ENCODE measurements around the gene CDK15. TPM values are rescaled to one million over a fixed set of nuclear protein-coding genes. Genes with fewer than 3 reads are reported as not detected.

CDK15 gene
- total and polyA plus RNA-seq, 2 donors (not counting 1 experiment from before 2014, with no cell fraction given): not detected

DNA sequence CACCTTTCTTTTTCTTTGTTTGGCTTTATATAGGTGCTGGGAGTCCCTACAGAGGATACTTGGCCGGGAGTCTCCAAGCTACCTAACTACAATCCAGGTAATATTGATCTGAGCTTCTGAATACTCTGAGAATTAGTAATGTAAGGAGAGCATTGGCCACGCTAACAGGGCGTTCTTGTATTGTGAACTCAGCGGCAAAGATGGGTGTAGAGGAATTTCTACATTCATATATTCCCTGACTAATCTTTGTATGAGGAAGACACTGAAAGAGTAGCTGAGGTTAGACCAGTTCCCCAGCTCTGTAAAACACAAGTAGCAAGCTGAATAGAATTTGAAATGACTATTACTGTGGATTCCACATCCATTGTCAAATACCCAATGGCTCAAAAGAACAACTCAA, 48.5 kb downstream of the CDK15 start:
- H3K79me2 ChIP-seq (ENCODE audit: control insufficient read depth, insufficient read depth, low read length): no peaks in the 10 kb centered on the region
- CTCF ChIA-PET: interaction anchor here (0.5 to 3.1 kb wide), 3 partner anchors 11 to 324 kb away, joined by 3 to 13 read pairs (median 3); no protein-coding TSS in a partner anchor
- no peak for TF ChIP-seq EZH2 (IDR thresholded peaks at IDR 0.05; ENCODE audit: borderline replicate concordance, insufficient read depth, low read depth, low read length, poor library complexity, severe bottlenecking)
- TF ChIP-seq, protein P1, sequence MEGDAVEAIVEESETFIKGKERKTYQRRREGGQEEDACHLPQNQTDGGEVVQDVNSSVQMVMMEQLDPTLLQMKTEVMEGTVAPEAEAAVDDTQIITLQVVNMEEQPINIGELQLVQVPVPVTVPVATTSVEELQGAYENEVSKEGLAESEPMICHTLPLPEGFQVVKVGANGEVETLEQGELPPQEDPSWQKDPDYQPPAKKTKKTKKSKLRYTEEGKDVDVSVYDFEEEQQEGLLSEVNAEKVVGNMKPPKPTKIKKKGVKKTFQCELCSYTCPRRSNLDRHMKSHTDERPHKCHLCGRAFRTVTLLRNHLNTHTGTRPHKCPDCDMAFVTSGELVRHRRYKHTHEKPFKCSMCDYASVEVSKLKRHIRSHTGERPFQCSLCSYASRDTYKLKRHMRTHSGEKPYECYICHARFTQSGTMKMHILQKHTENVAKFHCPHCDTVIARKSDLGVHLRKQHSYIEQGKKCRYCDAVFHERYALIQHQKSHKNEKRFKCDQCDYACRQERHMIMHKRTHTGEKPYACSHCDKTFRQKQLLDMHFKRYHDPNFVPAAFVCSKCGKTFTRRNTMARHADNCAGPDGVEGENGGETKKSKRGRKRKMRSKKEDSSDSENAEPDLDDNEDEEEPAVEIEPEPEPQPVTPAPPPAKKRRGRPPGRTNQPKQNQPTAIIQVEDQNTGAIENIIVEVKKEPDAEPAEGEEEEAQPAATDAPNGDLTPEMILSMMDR (IDR thresholded peaks at IDR 0.05): no peak
- H4K20me1 ChIP-seq (ENCODE audit: control insufficient read depth, insufficient read depth, low read length, poor library complexity, severe bottlenecking): no peaks in the 10 kb centered on the region
- no CpG with 5 or more reads among the region's 4 CpGs for WGBS (ENCODE audit: insufficient coverage)
- no peak overlapping the region for H3K4me3 ChIP-seq (ENCODE audit: control extremely low read depth in 1 of 5, extremely low read depth in 1 of 5, insufficient read depth in 1 of 5, low read depth in 2 of 5, low read length in 4 of 5)
- DNase-seq (no peak), ATAC-seq (ENCODE audit: low read depth) (no peak)
- no peaks in the 10 kb centered on the region for H3K4me1 ChIP-seq (ENCODE audit: control insufficient read depth in 2 of 2, insufficient read depth in 2 of 2, low read length in 2 of 2)
- intact Hi-C loops (cut with micrococcal nuclease): no loop called here
- H3K9me3 ChIP-seq (ENCODE audit: control extremely low read depth in 1 of 3, control insufficient read depth in 2 of 3, insufficient read depth in 1 of 3, low read length in 2 of 3): no peaks in the 10 kb centered on the region
- Mint-ChIP-seq H3K4me3 (no peak overlapping the region), H3K27ac (no peak overlapping the region), H3K4me1 (peaks cover 4% of the 10 kb centered on the region), H3K9me3 (ENCODE audit: insufficient read depth) (no peaks in the 10 kb centered on the region), H3K27me3 (peaks cover 39% of the 10 kb centered on the region)
- H3K27me3 ChIP-seq (replicated peaks in 1 of 4; ENCODE audit: control extremely low read depth in 1 of 4, control insufficient read depth in 3 of 4, insufficient read depth in 4 of 4, low read length in 3 of 4): peaks cover 0 to 26% (median 17%) of the 10 kb centered on the region in 4 experiments
- POLR2A ChIA-PET: no interaction called here
- no peak overlapping the region for H3K4me2 ChIP-seq (replicated peaks; ENCODE audit: low read depth, low read length, poor library complexity, severe bottlenecking)
- no peak overlapping the region for H3K9ac ChIP-seq (ENCODE audit: low read length)
- H3K27ac ChIP-seq (ENCODE audit: low read length in 2 of 2): no peak overlapping the region
- H3K36me3 ChIP-seq (replicated peaks in 1 of 2; ENCODE audit: control extremely low read depth in 1 of 2, control insufficient read depth in 1 of 2, extremely low read depth in 1 of 2, insufficient read depth in 2 of 2, low read length in 1 of 2): no peaks in the 10 kb centered on the region
- H2AFZ ChIP-seq (ENCODE audit: insufficient read depth, low read depth, low read length, poor library complexity, severe bottlenecking): no peak overlapping the region

DNA sequence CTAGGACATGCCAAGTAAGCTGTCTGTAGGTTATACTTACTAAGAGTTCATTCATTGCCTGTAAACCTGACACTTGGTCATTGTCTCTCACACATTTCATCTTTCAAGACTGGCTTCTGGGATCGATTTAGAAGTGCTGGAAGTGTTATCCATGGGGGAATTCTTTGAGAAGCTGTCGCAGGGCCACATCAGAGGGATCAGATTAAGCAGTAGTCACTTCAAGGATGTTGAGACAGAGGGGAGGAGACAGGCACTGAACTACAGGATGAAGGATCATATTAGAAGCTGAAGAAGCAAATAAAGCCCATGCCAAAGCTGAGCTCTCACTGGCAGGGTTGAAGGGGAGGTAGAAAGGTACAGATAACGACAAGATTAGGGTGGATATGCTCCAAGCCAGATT, 49.0 kb downstream of the CDK15 start:
- intact Hi-C loops (cut with micrococcal nuclease): no loop called here
- H3K4me2 ChIP-seq (replicated peaks; ENCODE audit: low read depth, low read length, poor library complexity, severe bottlenecking): no peak overlapping the region
- ATAC-seq (ENCODE audit: low read depth): no peak
- Mint-ChIP-seq H3K4me3 (no peak overlapping the region), H3K4me1 (peaks cover 4% of the 10 kb centered on the region), H3K27me3 (peaks cover 41% of the 10 kb centered on the region), H3K27ac (no peak overlapping the region), H3K9me3 (ENCODE audit: insufficient read depth) (no peaks in the 10 kb centered on the region)
- H3K9ac ChIP-seq (ENCODE audit: low read length): no peak overlapping the region
- no peaks in the 10 kb centered on the region for H3K79me2 ChIP-seq (ENCODE audit: control insufficient read depth, insufficient read depth, low read length)
- H4K20me1 ChIP-seq (ENCODE audit: control insufficient read depth, insufficient read depth, low read length, poor library complexity, severe bottlenecking): no peaks in the 10 kb centered on the region
- no peak for DNase-seq
- no peak overlapping the region for H2AFZ ChIP-seq (ENCODE audit: insufficient read depth, low read depth, low read length, poor library complexity, severe bottlenecking)
- WGBS (ENCODE audit: insufficient coverage): 90% methylated on average over 1 of the region's 3 CpGs
- POLR2A ChIA-PET: no interaction called here
- H3K27ac ChIP-seq (ENCODE audit: low read length in 2 of 2): no peak overlapping the region
- H3K36me3 ChIP-seq (replicated peaks in 1 of 2; ENCODE audit: control extremely low read depth in 1 of 2, control insufficient read depth in 1 of 2, extremely low read depth in 1 of 2, insufficient read depth in 2 of 2, low read length in 1 of 2): no peaks in the 10 kb centered on the region
- H3K4me3 ChIP-seq (ENCODE audit: control extremely low read depth in 1 of 5, extremely low read depth in 1 of 5, insufficient read depth in 1 of 5, low read depth in 2 of 5, low read length in 4 of 5): no peak overlapping the region
- no peak for TF ChIP-seq EZH2 (IDR thresholded peaks at IDR 0.05; ENCODE audit: borderline replicate concordance, insufficient read depth, low read depth, low read length, poor library complexity, severe bottlenecking)
- TF ChIP-seq, protein P1 (IDR thresholded peaks at IDR 0.05): no peak
- peaks cover 0 to 31% (median 21%) of the 10 kb centered on the region in 4 experiments for H3K27me3 ChIP-seq (replicated peaks in 1 of 4; ENCODE audit: control extremely low read depth in 1 of 4, control insufficient read depth in 3 of 4, insufficient read depth in 4 of 4, low read length in 3 of 4)
- no peaks in the 10 kb centered on the region for H3K4me1 ChIP-seq (ENCODE audit: control insufficient read depth in 2 of 2, insufficient read depth in 2 of 2, low read length in 2 of 2)
- no peaks in the 10 kb centered on the region for H3K9me3 ChIP-seq (ENCODE audit: control extremely low read depth in 1 of 3, control insufficient read depth in 2 of 3, insufficient read depth in 1 of 3, low read length in 2 of 3)
- CTCF ChIA-PET: interaction anchor here (0.5 to 3.1 kb wide), 3 partner anchors 11 to 323 kb away, joined by 3 to 13 read pairs (median 3); no protein-coding TSS in a partner anchor

Data from B cell (primary cell).